IMR-90 (cell line): Measurements from ENCODE around the gene PLXNB1. TPM values are rescaled to one million over a fixed set of nuclear protein-coding genes. Genes with fewer than 3 reads are reported as not detected.
A peak's percentile ranks its signal among the peaks of the same experiment; 100 is the strongest.

ENCODE experiments used
- ATAC-seq: fragments of 200-7000 bp; cut with Tn5 transposase; 2 replicates; pipeline ENCODE4 v1.9.1; 2020; ENCODE audit warnings: low read depth, mild to moderate bottlenecking, moderate library complexity
- BruUV-seq: library from RNA; stranded (reverse); fragments of 400-500 nt; replicated peaks from 2 replicates; lab custom pipeline; 2021; lab: Mats Ljungman, UMichigan
- CTCF ChIA-PET: fragments of 300-600 bp; formaldehyde crosslinking; extraction: SDS; loops from one replicate; lab custom pipeline; 2021; ENCODE audit warnings: antibody characterized with exemption; lab: Yijun Ruan, JAX
- POLR2A ChIA-PET: fragments of 300-600 bp; sonication (Branson Sonifier 250); formaldehyde crosslinking; loops from one replicate; lab custom pipeline; 2022; ENCODE audit warnings: antibody characterized with exemption; ENCODE audit not compliant: unreplicated experiment; lab: Charles Lee
- DNase-seq: peaks from one replicate; pipeline ENCODE4 v3.0.0; 2013
- H2AFZ ChIP-seq: replicated peaks from 2 replicates; pipeline ENCODE3; 2013; ENCODE audit warnings: low read length, mild to moderate bottlenecking; ENCODE audit not compliant: poor library complexity
- H2AK5ac ChIP-seq: 2 replicates; pipeline ENCODE4 v1.6.1; 2013; ENCODE audit warnings: low read depth, low read length, inconsistent platforms
- H2AK9ac ChIP-seq: replicated peaks from 2 replicates; pipeline ENCODE3; 2013; ENCODE audit warnings: mild to moderate bottlenecking, low read depth, low read length, moderate library complexity; ENCODE audit not compliant: poor library complexity
- H2BK120ac ChIP-seq: 2 replicates; pipeline ENCODE4 v1.6.1; 2013; ENCODE audit warnings: low read depth, low read length, inconsistent platforms
- H2BK15ac ChIP-seq: 3 replicates; pipeline ENCODE4 v1.6.1; 2013; ENCODE audit warnings: low read depth, low read length, inconsistent platforms
- H2BK20ac ChIP-seq: 2 replicates; pipeline ENCODE4 v1.6.1; 2013; ENCODE audit warnings: low read depth, mild to moderate bottlenecking, inconsistent platforms, low read length, moderate library complexity
- H2BK5ac ChIP-seq: 2 replicates; pipeline ENCODE4 v1.6.1; 2013; ENCODE audit warnings: mild to moderate bottlenecking, low read depth, low read length, inconsistent platforms; ENCODE audit not compliant: poor library complexity, severe bottlenecking
- H3K14ac ChIP-seq: replicated peaks from 2 replicates; pipeline ENCODE4 v1.6.1; 2013; ENCODE audit warnings: low read depth, low read length, inconsistent platforms
- H3K18ac ChIP-seq: 2 replicates; pipeline ENCODE4 v1.6.1; 2013; ENCODE audit warnings: low read depth, low read length, control low read depth
- H3K23ac ChIP-seq: 2 replicates; pipeline ENCODE4 v1.6.1; 2013; ENCODE audit warnings: low read depth, low read length, inconsistent platforms
- H3K27ac ChIP-seq: 2 replicates; pipeline ENCODE4 v1.5.1; 2013; ENCODE audit warnings: mild to moderate bottlenecking, control low read depth, low read length; ENCODE audit not compliant: insufficient read depth
- H3K27me3 ChIP-seq: 2 replicates; pipeline ENCODE4 v1.6.1; 2013; ENCODE audit warnings: low read length; ENCODE audit not compliant: control insufficient read depth, insufficient read depth
- H3K36me3 ChIP-seq: 2 replicates; pipeline ENCODE4 v1.6.1; 2013; ENCODE audit warnings: low read length, mixed read lengths; ENCODE audit not compliant: control insufficient read depth, insufficient read depth
- H3K4ac ChIP-seq: 2 replicates; pipeline ENCODE4 v1.6.1; 2013; ENCODE audit warnings: low read depth, low read length, inconsistent platforms
- H3K4me1 ChIP-seq: 2 replicates; pipeline ENCODE4 v1.6.1; 2013; ENCODE audit warnings: low read length, mixed read lengths; ENCODE audit not compliant: control insufficient read depth, insufficient read depth
- H3K4me2 ChIP-seq: 2 replicates; pipeline ENCODE4 v1.6.1; 2013; ENCODE audit warnings: low read depth, mild to moderate bottlenecking, control low read depth, low read length, moderate library complexity
- H3K4me3 ChIP-seq: 2 replicates; pipeline ENCODE4 v1.5.1; 2013; ENCODE audit warnings: low read depth, mild to moderate bottlenecking, control low read depth, low read length, moderate library complexity; ENCODE audit not compliant: insufficient read depth
- H3K56ac ChIP-seq: 2 replicates; pipeline ENCODE4 v1.6.1; 2013; ENCODE audit warnings: low read length, inconsistent platforms; ENCODE audit not compliant: insufficient read depth; ENCODE audit errors: extremely low read depth
- H3K79me1 ChIP-seq, 2 experiments: 2 replicates each; pipeline ENCODE4 v1.6.1; 2013; ENCODE audit warnings: low read length in 2 of 2, inconsistent platforms in 1 of 2, low read depth in 1 of 2
- H3K9ac ChIP-seq: 2 replicates; pipeline ENCODE4 v1.6.1; 2013; ENCODE audit warnings: low read depth, low read length, control low read depth
- H3K9me1 ChIP-seq: 2 replicates; pipeline ENCODE4 v1.6.1; 2013; ENCODE audit warnings: low read length, inconsistent platforms; ENCODE audit not compliant: insufficient read depth
- H3K9me3 ChIP-seq: 2 replicates; pipeline ENCODE4 v1.6.1; 2013; ENCODE audit warnings: low read length; ENCODE audit not compliant: control insufficient read depth, insufficient read depth
- H4K20me1 ChIP-seq: 2 replicates; pipeline ENCODE4 v1.6.1; 2013; ENCODE audit warnings: low read length, inconsistent platforms; ENCODE audit not compliant: insufficient read depth
- H4K5ac ChIP-seq: 2 replicates; pipeline ENCODE4 v1.6.1; 2013; ENCODE audit warnings: mild to moderate bottlenecking, low read depth, low read length, control low read depth
- H4K8ac ChIP-seq, 2 experiments: 2 replicates each; pipeline ENCODE4 v1.6.1; 2013; ENCODE audit warnings: low read depth in 2 of 2, low read length in 2 of 2, control low read depth in 1 of 2, inconsistent platforms in 1 of 2
- H4K91ac ChIP-seq: 2 replicates; pipeline ENCODE4 v1.6.1; 2013; ENCODE audit warnings: low read depth, low read length, inconsistent platforms; ENCODE audit not compliant: insufficient read depth
- NFE2L2 ChIP-seq: fragments of 150-350 bp; IDR thresholded peaks from 2 replicates; pipeline ENCODE4 v1.6.1; 2016; ENCODE audit warnings: low read depth, mild to moderate bottlenecking, low read length
- WGBS, 2 experiments: methylation state at CpG; one replicate each; pipeline versions ENCODE4 v1.1.5 to v1.1.7; 2013; ENCODE audit warnings: missing lambda C conversion rate in 2 of 2; ENCODE audit not compliant: insufficient read length in 1 of 2; ENCODE audit errors: extremely low coverage in 2 of 2; 5-methylcytosine and 5-hydroxymethylcytosine counted together
- dilution Hi-C: fragments of 300-500 bp; cut with HindIII; formaldehyde crosslinking; loops from one replicate; pipeline ENCODE4 v1.14.3; 2018; ENCODE audit warnings: low sequenced_read_pairs; ENCODE audit not compliant: unreplicated experiment
- in situ Hi-C: fragments of 300-500 bp; cut with MboI; formaldehyde crosslinking; loops from 3 replicates; pipeline ENCODE4 v1.14.3; 2019; ENCODE audit warnings: low sequenced_read_pairs, inconsistent platforms, mixed read lengths
- intact Hi-C: fragments of 100-400 bp; cut with micrococcal nuclease; formaldehyde crosslinking; loops from 2 replicates; pipeline ENCODE4 v1.10.0; 2022
- polyA plus RNA-seq, 3 experiments: library from polyadenylated mRNA; depleted of rRNA; stranded (reverse); fragments of >200 nt; gene quantifications; 2 replicates each; pipeline ENCODE4 v1.2.3, GENCODE V29; 2012; ENCODE audit warnings: low replicate concordance in 1 of 3
- total RNA-seq: library from RNA; depleted of rRNA; stranded (reverse); fragments of >200 nt; gene quantifications from 2 replicates; pipeline ENCODE4 v1.2.3, GENCODE V29; 2012
- TF ChIP-seq, protein P1 (sequence below): conservative IDR thresholded peaks from 2 replicates; pipeline ENCODE4 v1.5.1; 2012; ENCODE audit warnings: mild to moderate bottlenecking, low read depth, low read length, improper control_type of control experiment

The PLXNB1 gene
- total and polyA plus RNA-seq, 2 of the 4 experiments (the other 2 are of a cell fraction) = 5.2 to 25.3 TPM

DNA sequence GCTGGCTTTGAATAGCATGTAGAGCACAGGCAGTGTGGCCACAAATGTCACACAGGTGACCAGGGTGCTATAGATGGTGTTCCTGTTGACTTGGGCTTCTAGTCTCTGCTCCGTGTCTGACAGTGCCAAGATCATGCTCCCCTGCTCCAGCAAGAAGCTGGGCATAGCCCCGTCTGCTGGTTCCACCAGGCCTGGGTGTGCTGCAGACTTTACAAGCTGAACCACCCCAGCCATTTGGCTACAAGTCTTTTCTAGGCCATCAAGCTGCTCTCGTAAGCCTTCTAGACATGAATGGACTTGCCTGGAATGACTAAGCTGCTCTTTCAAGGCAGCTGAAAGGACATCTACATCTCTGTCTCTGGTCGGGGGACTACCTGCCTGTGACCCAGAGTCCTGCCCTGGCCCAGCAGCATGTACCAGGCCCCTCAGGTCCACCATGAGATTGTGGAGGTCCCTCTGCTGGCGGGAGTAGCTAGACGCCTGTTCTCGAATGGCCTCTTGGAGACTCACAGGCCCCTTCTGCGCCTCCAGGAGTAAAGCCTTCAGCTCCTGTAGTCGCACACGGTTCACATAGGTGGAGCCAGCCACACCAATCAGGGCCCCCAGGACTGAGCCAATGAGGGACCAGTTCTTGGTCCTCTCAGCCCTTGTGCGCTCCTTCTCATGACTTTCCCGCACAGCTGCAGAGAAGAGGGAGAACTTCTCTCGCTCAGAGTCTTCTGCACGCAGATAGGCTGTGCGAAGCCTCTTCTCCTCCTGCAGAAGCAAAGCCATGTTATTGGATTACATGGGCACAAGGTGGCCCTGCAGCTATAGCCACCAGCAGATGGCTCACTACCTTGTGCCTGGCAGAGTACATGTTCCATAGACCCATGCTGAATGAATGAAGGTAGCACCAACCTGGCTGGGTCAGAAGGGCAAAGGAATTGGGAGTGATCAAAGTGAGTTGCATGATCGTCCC, 2.8 kb upstream of the PLXNB1 start:
- no TSS peak for BruUV-seq
- Histone ChIP-seq H4K20me1 (peaks cover 7% of the 10 kb centered on the region), H3K56ac (no peak overlapping the region), H3K4ac (peak overlapping the region; percentile 47), H4K91ac (peak overlapping the region; percentile 83), H2BK15ac (no peak overlapping the region), H3K36me3 (peaks cover 18% of the 10 kb centered on the region), H3K4me2 (no peak overlapping the region), H4K8ac (peak overlapping the region in 1 of 2 experiments; percentile 8; a peak in 1 of 4 replicates), H2AK9ac (peak overlapping the region; percentile 66), H3K23ac (no peak overlapping the region), H3K9me3 (no peaks in the 10 kb centered on the region), H3K4me3 (no peak overlapping the region), H3K14ac (no peak overlapping the region), H3K27ac (0 out of 2 replicates have a peak overlapping the region, but pooled peaks have one; percentile 21), H2BK5ac (peak overlapping the region; percentile 77), H3K27me3 (no peaks in the 10 kb centered on the region), H3K79me1 (peaks cover 12 to 32% of the 10 kb centered on the region in 2 experiments; a peak in 3 of 4 replicates), H4K5ac (peak overlapping the region; percentile 71; the same call in 1 of the 2 replicates), H3K9ac (no peak overlapping the region), H3K9me1 (peaks cover 5% of the 10 kb centered on the region), H2AK5ac (no peak overlapping the region), H2BK120ac (peak overlapping the region; percentile 41; the same call in 1 of the 2 replicates), H2AFZ (peak overlapping the region; percentile 26), H3K18ac (peak overlapping the region; percentile 68), H2BK20ac (peak overlapping the region; percentile 61; the same call in 1 of the 2 replicates), H3K4me1 (peaks cover 8% of the 10 kb centered on the region; the same call in 1 of the 2 replicates)
- DNase-seq (peak; percentile 14), ATAC-seq (no peak)
- intact Hi-C loops = no loop called here
- in situ Hi-C loops = no loop called here
- WGBS, 2 experiments = 81% methylated on average over 9 of the region's 16 CpGs; no CpG with 5 or more reads in 1 of the 2 experiments
- POLR2A ChIA-PET = no interaction called here
- TF ChIP-seq, protein P1, sequence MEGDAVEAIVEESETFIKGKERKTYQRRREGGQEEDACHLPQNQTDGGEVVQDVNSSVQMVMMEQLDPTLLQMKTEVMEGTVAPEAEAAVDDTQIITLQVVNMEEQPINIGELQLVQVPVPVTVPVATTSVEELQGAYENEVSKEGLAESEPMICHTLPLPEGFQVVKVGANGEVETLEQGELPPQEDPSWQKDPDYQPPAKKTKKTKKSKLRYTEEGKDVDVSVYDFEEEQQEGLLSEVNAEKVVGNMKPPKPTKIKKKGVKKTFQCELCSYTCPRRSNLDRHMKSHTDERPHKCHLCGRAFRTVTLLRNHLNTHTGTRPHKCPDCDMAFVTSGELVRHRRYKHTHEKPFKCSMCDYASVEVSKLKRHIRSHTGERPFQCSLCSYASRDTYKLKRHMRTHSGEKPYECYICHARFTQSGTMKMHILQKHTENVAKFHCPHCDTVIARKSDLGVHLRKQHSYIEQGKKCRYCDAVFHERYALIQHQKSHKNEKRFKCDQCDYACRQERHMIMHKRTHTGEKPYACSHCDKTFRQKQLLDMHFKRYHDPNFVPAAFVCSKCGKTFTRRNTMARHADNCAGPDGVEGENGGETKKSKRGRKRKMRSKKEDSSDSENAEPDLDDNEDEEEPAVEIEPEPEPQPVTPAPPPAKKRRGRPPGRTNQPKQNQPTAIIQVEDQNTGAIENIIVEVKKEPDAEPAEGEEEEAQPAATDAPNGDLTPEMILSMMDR = 0 out of 2 replicates have a peak, but pooled peaks have one; percentile 16
- TF ChIP-seq NFE2L2 = no peak
- dilution Hi-C loops = no loop called here
- CTCF ChIA-PET = interaction anchor here (0.9 to 2.7 kb wide), 3 partner anchors 32 to 159 kb away, joined by 4 to 16 read pairs (median 4); no protein-coding TSS in a partner anchor
